Calu3 (cell line): ENCODE measurements around the gene PSKH1. TPM values are rescaled to one million over a fixed set of nuclear protein-coding genes. Genes with fewer than 3 reads are reported as not detected.

Experiments
- BruUV-seq: library from RNA; stranded (reverse); fragments of 400-500 nt; replicated peaks from 2 replicates; lab custom pipeline; 2021; lab: Mats Ljungman, UMichigan
- CTCF ChIA-PET: fragments of 300-600 bp; sonication (Branson Sonifier 250); formaldehyde crosslinking; loops from one replicate; lab custom pipeline; 2022; ENCODE audit warnings: antibody characterized with exemption; lab: Charles Lee
- DNase-seq: peaks from one replicate; pipeline ENCODE4 v3.0.0; 2022
- H3K27ac Mint-ChIP-seq: one replicate; pipeline ENCODE4 v1.8.0; 2022; ENCODE audit warnings: mixed read lengths; ENCODE audit not compliant: unreplicated experiment
- H3K27me3 Mint-ChIP-seq: one replicate; pipeline ENCODE4 v1.8.0; 2022; ENCODE audit warnings: mixed read lengths; ENCODE audit not compliant: unreplicated experiment
- H3K36me3 Mint-ChIP-seq: one replicate; pipeline ENCODE4 v1.8.0; 2022; ENCODE audit warnings: mild to moderate bottlenecking, moderate library complexity, mixed read lengths; ENCODE audit not compliant: insufficient read depth, unreplicated experiment
- H3K4me1 Mint-ChIP-seq: one replicate; pipeline ENCODE4 v1.8.0; 2022; ENCODE audit warnings: mild to moderate bottlenecking, low read depth, mixed read lengths; ENCODE audit not compliant: unreplicated experiment
- H3K4me3 Mint-ChIP-seq: one replicate; pipeline ENCODE4 v1.8.0; 2022; ENCODE audit warnings: mild to moderate bottlenecking, low read depth, moderate library complexity, mixed read lengths; ENCODE audit not compliant: unreplicated experiment
- H3K9me3 Mint-ChIP-seq: one replicate; pipeline ENCODE4 v1.8.0; 2022; ENCODE audit warnings: low read depth, mixed read lengths; ENCODE audit not compliant: unreplicated experiment
- intact Hi-C: fragments of 100-400 bp; cut with micrococcal nuclease; formaldehyde crosslinking; loops from one replicate; pipeline ENCODE4 v1.10.0; 2022; ENCODE audit not compliant: unreplicated experiment
- total RNA-seq: library from RNA; stranded (reverse); gene quantifications from 2 replicates; pipeline ENCODE4 v1.2.3, GENCODE V29; 2022
- TF ChIP-seq, protein P1 (sequence below): fragments of 200-600 bp; IDR thresholded peaks from one replicate; pipeline ENCODE4 v1.8.0; 2022; ENCODE audit warnings: antibody characterized with exemption; ENCODE audit not compliant: unreplicated experiment

Gene PSKH1
- total RNA-seq, 1 experiment from 2014 or later: 41.7 TPM

- CTCF ChIA-PET: interaction anchor here (0.5 kb wide), 1 partner anchor 65 kb away, joined by 4 read pairs; no protein-coding TSS in a partner anchor
- intact Hi-C loops: no loop called here
- Mint-ChIP-seq H3K9me3 (no peaks in the 10 kb centered on the region), H3K4me1 (peaks cover 10% of the 10 kb centered on the region), H3K27me3 (no peaks in the 10 kb centered on the region), H3K4me3 (no peak overlapping the region), H3K27ac (no peak overlapping the region), H3K36me3 (peaks cover 55% of the 10 kb centered on the region)
- no peak for DNase-seq
- TF ChIP-seq, protein P1, sequence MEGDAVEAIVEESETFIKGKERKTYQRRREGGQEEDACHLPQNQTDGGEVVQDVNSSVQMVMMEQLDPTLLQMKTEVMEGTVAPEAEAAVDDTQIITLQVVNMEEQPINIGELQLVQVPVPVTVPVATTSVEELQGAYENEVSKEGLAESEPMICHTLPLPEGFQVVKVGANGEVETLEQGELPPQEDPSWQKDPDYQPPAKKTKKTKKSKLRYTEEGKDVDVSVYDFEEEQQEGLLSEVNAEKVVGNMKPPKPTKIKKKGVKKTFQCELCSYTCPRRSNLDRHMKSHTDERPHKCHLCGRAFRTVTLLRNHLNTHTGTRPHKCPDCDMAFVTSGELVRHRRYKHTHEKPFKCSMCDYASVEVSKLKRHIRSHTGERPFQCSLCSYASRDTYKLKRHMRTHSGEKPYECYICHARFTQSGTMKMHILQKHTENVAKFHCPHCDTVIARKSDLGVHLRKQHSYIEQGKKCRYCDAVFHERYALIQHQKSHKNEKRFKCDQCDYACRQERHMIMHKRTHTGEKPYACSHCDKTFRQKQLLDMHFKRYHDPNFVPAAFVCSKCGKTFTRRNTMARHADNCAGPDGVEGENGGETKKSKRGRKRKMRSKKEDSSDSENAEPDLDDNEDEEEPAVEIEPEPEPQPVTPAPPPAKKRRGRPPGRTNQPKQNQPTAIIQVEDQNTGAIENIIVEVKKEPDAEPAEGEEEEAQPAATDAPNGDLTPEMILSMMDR: no peak
- BruUV-seq: no TSS peak
Observed at GRCh38 chr16:67881621-67882161, 11.4 kb upstream of the PSKH1 start.

- no peak overlapping the region for H3K4me3 Mint-ChIP-seq
- no peak for DNase-seq
- CTCF ChIA-PET: interaction anchor here (0.5 to 2.1 kb wide), 11 partner anchors 9 to 1057 kb away, joined by 3 to 10 read pairs (median 5); partner anchors contain the start of genes EDC4, PSKH1, RANBP10 and TSNAXIP1
- peaks cover 55% of the 10 kb centered on the region for H3K36me3 Mint-ChIP-seq
- H3K9me3 Mint-ChIP-seq: no peaks in the 10 kb centered on the region
- no peak overlapping the region for H3K27ac Mint-ChIP-seq
- intact Hi-C loops: no loop called here
- H3K27me3 Mint-ChIP-seq: no peaks in the 10 kb centered on the region
- peaks cover 10% of the 10 kb centered on the region for H3K4me1 Mint-ChIP-seq
- TF ChIP-seq, protein P1: no peak
- no TSS peak for BruUV-seq
Observed at GRCh38 chr16:67882374-67883145, 10.5 kb upstream of the PSKH1 start.

GRCh38 chr16:67883146-67883871 is 9.7 kb upstream of the PSKH1 start:
- no TSS peak for BruUV-seq
- CTCF ChIA-PET: interaction anchor here (0.8 to 2.1 kb wide), 10 partner anchors 9 to 327 kb away, joined by 4 to 10 read pairs (median 5); partner anchors contain the start of genes EDC4, PSKH1, RANBP10 and TSNAXIP1
- Mint-ChIP-seq H3K36me3 (peaks cover 55% of the 10 kb centered on the region), H3K4me3 (no peak overlapping the region), H3K9me3 (no peaks in the 10 kb centered on the region), H3K27ac (no peak overlapping the region), H3K4me1 (peaks cover 10% of the 10 kb centered on the region), H3K27me3 (no peaks in the 10 kb centered on the region)
- TF ChIP-seq, protein P1: no peak
- intact Hi-C loops: no loop called here
- DNase-seq: no peak

DNA sequence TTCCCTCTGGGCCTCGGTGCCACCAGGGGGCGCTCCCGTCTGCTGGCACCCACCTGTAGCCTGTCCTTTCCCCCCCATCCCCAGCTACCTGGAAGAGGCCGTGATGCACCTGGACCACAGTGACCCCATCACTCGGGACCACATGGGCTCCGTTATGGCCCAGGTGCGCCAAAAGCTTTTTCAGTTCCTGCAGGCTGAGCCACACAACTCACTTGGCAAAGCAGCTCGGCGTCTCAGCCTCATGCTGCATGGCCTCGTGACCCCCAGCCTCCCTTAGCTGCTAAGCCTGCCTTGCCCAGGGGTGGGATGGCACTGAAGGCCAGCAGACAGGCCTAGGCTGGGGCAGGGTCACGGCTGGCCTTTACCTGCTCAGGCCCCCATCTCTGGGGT is 9.2 kb upstream of the PSKH1 start:
- no TSS peak for BruUV-seq

More for the DNA sequence above, 9.2 kb upstream of the PSKH1 start:
- no peak overlapping the region for H3K4me3 Mint-ChIP-seq
- TF ChIP-seq, protein P1: peak; percentile 89
- H3K36me3 Mint-ChIP-seq: peaks cover 52% of the 10 kb centered on the region
- no peaks in the 10 kb centered on the region for H3K27me3 Mint-ChIP-seq
- H3K27ac Mint-ChIP-seq: no peak overlapping the region
- peaks cover 10% of the 10 kb centered on the region for H3K4me1 Mint-ChIP-seq
- no peaks in the 10 kb centered on the region for H3K9me3 Mint-ChIP-seq
- peak; percentile 86 for DNase-seq
- CTCF ChIA-PET: interaction anchor here (0.6 to 2.1 kb wide), 11 partner anchors 9 to 328 kb away, joined by 3 to 10 read pairs (median 5); partner anchors contain the start of genes EDC4, PSKH1, RANBP10 and TSNAXIP1
- intact Hi-C loops: no loop called here
